Measurements from ENCODE around the gene PCCA.

The PCCA gene

GRCh38 chr13:100527644-100528043 is 438.8 kb downstream of the PCCA start:
- no peak for DNase-seq (ENCODE audit: low read depth)

- no peak for DNase-seq (ENCODE audit: low read depth)
Measured at GRCh38 chr13:100528353-100528752, 439.5 kb downstream of the PCCA start.

DNA sequence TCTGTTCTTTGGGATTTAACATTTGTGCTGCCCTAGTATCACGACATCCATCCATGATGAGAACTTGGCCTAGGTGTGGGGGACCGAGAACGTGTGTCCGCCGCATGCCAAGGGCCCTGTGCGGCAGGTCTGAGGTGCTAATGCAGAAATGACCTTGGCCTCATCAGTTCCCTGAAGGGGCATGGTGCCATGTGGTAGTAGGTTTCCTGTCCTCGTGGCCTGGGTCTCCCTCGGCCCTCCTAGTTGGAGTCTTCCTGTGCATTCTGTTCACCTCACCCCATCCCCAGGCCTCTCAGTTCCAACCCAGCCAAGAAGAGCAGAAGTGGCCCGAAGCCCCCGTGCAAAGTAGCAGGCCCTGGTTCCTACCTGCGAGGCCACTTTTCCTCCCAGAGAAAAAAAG is 439.9 kb downstream of the PCCA start:
- no peak for DNase-seq (ENCODE audit: low read depth)

DNA sequence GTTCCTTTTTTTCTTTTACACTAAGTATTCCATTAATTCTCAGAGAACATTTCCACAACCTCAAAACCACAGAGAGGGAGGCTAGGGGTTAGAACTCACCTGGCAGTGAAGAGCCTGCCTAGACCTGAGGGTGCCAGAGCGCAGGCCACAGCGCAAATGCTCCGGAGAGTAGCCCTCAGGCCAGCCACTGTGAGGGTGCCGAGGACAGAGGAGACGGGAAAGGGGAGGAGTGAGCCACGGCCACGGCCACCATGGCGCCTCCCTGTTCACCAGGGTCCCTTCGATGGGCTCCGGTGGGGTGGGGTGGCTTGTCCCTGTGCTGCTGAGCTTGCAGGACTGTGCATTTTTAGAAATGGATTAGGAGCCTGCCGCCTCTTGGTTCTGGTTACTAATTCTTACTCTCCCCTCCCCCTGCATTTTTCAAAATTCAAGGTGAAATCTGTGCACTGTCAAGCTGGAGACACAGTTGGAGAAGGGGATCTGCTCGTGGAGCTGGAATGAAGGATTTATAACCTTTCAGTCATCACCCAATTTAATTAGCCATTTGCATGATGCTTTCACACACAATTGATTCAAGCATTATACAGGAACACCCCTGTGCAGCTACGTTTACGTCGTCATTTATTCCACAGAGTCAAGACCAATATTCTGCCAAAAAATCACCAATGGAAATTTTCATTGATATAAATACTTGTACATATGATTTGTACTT is 440.9 kb downstream of the PCCA start:
- no peak for DNase-seq (ENCODE audit: low read depth)

DNA sequence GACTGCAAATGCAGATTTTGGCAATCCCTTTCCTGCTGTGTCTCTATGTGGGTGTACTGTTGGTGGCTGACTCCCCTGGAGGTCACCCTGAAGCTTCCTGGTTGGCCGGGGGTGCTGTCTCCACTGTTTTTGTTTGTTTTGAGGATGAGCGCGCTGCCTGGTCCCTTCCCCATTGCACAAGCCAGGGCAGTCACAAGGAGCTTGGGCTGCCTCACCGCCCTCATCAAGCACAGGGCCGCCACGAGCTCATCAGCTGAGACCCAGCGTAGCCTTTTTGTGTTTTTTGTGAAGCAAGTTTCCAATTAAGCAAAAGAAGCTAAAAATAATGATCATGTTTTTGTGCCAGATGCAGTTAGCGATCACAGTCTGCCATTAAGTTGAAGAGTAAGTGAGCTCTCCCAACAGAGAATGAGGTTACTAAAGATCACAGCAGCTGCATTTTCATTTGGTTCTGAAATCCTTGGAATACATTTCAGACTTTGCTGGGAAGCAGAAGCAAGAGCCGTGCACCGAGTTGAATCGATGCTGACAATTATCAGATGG is 441.8 kb downstream of the PCCA start:
- no peak for DNase-seq (ENCODE audit: low read depth)

- no peak for DNase-seq (ENCODE audit: low read depth)
Measured at GRCh38 chr13:100532090-100532766, 443.3 kb downstream of the PCCA start.

DNA sequence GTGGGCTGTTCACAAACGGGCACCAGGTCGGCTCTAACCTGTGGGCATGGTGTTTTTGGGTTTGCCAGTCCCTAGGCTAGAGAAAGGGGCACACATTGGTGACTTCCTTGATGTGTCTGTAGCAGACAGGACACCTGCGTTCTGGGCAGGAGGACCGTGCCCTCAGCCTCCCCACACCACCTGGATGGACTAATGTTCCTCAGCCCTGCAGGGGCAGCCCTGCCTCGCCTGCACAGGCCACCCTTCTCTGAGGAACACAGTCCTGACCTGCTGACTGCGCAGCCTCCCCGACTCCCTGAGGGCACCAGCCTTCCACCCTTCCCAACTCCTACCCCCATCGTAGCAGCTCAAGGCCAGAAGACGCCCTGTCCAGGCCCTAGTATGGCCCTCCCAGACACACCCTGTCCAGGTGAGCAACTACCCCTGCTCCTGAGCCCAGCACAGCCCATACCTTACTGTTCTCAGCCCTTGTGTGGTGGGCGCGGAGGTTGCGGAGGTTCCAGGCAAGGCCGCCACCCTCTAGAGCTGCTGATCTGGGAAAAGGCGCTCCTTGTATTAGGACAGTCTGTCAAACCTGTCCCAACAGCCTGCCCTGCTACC is 444.0 kb downstream of the PCCA start:
- no peak for DNase-seq (ENCODE audit: low read depth)

DNA sequence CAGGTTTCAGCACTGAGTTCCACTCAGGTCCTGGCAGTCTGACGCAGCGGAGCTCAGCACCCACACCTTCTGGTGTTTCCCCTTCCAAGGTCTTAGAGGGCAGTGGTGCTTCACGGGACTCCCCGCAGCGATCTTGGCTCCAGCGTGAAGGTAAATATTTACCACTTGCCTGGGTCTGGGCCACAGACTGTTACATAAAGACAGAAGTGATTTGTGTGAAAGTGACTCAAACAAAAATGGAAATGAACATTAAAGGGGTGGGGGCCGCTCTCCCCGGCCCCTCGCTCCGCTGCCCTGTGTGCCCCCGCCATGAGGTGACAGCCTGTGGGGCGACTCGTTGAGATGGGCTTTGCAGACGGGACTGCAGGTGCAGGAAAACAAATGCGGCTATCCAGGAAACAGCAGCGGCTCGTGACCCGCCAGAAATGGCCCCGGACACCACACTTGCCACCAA is 444.7 kb downstream of the PCCA start:
- DNase-seq (ENCODE audit: low read depth) = no peak

DNA sequence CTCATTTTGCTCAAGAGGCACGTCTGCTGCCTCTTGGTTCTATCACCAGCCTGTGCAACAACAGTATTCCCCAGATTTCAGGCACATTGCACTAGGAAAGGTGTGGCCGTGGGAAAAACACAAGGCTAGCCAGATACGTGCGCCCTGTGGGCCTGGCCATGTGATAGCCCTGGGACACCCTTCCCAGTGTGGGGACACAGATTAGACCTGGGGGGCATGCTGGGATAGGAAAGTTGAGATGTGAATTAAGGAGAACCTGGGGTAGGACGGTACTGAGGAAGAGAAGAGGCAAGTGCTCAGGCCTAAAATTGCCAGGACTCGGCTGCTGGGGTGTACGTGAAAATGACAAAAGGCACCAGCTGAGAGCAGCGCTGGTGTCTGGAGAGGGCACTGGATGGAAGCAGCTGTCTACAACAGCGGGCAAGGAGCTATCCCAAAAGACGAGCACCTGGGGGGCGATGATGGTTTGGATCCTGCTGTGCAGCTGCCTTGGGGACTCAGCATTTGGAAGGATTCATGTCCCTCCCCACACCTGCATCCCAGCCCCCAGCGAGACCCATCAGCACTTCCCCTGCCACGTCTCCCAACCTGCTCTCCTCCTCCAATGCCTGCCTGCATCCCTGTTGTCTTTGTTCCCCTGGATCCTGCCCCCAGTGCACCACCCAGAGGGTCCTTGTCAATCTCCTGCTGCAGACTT is 445.4 kb downstream of the PCCA start:
- no peak for DNase-seq (ENCODE audit: low read depth)

- no peak for DNase-seq (ENCODE audit: low read depth)
Measured at GRCh38 chr13:100534911-100535310, 446.0 kb downstream of the PCCA start.

DNA sequence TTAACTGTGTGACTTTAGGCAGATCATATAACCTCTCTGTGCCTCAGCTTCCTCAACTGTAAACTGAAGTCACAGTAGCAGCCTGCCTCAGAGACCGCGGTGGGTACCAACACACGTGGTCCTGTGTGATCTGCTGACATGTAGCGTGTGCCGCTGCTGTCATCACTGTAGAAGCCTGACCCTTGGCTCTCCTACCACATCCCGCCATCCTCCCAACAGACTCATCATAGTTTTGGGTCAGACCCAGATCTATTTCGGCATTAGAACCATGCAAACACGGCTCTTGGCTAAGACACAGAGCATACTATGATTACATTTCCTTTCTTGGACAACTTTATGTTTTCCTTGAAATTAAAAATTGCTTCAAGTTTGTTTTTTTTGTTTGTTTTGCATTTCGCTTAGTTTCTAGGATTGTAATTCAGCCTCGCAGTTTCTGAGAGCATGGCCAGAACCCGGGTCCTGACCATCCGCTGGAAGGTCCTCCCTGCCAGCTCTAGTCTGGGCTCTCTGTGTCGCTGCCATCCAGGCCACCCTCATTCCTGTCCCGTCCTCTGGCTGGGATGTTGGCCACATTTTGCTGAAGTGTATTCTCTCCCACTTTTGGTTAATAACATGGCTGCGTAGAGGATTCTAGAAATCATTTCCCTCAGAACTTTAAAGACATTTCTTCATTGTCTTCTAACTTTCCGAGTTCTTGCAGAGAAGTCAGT is 446.7 kb downstream of the PCCA start:
- DNase-seq (ENCODE audit: low read depth) = no peak

DNA sequence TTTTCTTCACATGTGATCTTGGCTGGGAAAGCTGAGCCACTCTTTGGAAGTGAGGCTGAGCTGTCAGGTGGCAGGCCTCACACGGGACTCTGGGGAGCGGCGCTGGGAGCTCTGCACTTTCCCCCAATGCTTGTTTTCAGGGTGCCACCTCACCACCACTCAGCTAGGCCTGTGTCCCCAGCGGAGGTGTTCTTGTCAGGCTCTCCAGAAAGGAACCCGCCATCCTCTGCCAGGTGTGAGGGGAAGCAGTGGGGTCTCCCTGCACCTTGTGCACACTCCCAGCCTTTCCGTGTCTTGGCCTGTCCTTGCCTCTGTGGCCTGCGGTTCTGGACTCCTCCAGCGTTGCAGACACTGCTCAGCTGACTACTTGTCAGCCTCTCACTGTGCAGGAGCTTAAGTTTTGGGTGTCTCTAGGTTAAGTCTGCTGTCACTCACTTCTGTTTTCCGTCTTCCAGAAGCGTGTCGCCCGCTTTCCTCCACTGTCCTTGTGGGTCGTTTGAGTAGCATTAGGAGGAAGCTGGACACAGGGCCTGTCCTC is 447.8 kb downstream of the PCCA start:
- DNase-seq (ENCODE audit: low read depth) = no peak

- no peak for DNase-seq (ENCODE audit: low read depth)
Measured at GRCh38 chr13:100537486-100537885, 448.6 kb downstream of the PCCA start.

DNA sequence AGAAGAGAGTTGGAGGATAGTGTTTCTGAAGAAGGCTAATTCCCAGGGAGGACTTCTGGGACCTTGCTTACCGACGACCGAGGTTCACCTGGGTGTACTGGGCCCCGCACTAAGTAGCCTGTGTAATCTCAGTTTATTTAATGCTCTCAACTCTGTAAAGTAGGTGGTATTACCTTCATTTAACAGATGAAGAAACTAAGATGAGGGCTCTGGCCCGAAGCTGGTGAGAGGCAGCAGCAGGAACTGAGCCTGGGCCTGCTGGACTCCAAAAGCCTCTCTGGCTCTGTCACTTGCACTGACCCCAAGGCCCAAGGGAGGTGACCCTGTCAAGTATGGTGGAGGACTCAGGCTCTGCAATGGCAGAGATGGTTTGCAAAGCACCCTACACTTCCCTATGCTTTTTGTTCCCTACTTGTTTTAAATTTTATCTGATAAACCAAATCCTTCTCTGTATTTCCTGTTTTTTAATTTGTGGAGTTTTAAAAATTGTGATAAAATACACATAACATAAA is 449.1 kb downstream of the PCCA start:
- DNase-seq (ENCODE audit: low read depth) = no peak

- no peak for DNase-seq (ENCODE audit: low read depth)
Measured at GRCh38 chr13:100540621-100541020, 451.7 kb downstream of the PCCA start.

GRCh38 chr13:100541897-100542825 is 453.3 kb downstream of the PCCA start:
- no peak for DNase-seq (ENCODE audit: low read depth)

GRCh38 chr13:100542826-100543156 is 453.9 kb downstream of the PCCA start:
- no peak for DNase-seq (ENCODE audit: low read depth)

GRCh38 chr13:100543872-100544602 is 455.1 kb downstream of the PCCA start:
- no peak for DNase-seq (ENCODE audit: low read depth)

DNA sequence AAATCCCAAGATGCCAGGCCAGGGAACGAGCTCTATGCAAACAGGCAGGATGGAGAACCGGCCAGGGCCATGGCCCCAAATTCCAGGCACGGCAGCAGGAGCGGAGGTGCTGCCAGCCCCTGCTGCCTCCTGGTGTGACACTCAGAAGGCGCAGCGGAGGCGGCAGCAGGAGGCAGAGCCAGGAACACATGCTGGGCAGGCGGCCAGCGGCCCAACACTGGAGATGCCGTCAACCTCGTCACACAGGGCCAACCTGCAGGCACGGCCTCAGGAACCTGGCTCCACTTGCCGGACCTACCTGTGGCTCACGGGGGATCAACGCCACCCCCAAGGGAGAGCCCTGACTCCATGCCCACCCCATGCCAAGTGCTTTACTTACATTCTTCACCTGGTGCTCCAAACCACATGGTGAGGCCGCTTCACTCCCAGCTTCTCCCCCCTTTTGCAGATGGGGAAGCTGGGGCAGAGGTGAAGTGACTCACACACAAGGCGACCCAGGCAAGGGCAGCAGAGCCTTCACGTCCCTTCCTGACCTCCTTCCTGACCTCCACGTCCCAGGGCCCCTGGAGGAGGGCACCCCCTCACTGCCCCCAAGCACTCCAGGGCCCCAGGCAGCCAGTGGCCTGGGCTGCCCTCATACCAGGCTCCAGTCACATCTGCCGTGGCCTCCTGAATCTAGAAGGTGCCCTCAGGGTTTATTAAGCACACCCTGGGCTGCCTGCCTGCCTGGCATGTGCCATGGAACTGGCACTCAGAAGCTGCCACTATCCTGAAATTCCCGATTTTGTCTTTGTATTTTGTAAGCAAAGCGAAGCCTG is 456.2 kb downstream of the PCCA start:
- no peak for DNase-seq (ENCODE audit: low read depth)

All from stimulated activated CD8-positive, alpha-beta memory T cell treated with anti-CD3 and anti-CD28 coated beads, Interleukin-12 subunit alpha, Interleukin-12 subunit beta, amount 100 ng/mL, for 4 hours (primary cell).